ENCODE data around the gene LRRK2.
"Not testable (repeated sequence)": the region's sequence is repeated elsewhere in the genome, so short reads cannot be mapped to it uniquely, and the experiment has no call there.

The LRRK2 gene

GRCh38 chr12:40248585-40249297 lies 23.9 kb downstream of the LRRK2 start:
- no peak for DNase-seq

GRCh38 chr12:40250652-40251051 lies 25.9 kb downstream of the LRRK2 start:
- DNase-seq: not testable (repeated sequence)

- no peak for DNase-seq
These were observed 29.1 kb downstream of the LRRK2 start for GRCh38 chr12:40253936-40254335.

- no peak for DNase-seq
These were observed 29.8 kb downstream of the LRRK2 start for GRCh38 chr12:40254455-40255085.

GRCh38 chr12:40258371-40258770 lies 33.6 kb downstream of the LRRK2 start:
- no peak for DNase-seq

GRCh38 chr12:40261937-40262336 lies 37.1 kb downstream of the LRRK2 start:
- DNase-seq: peak in 2 of 4 experiments; percentile 46 to 49

- no peak for DNase-seq
These were observed 37.9 kb downstream of the LRRK2 start for GRCh38 chr12:40262657-40263056.

- DNase-seq: peak in 3 of 4 experiments; percentile 8 to 39 (median 35)
These were observed 39.0 kb downstream of the LRRK2 start for GRCh38 chr12:40263616-40264409.

- DNase-seq: no peak
These were observed 47.3 kb downstream of the LRRK2 start for GRCh38 chr12:40271981-40272664.

GRCh38 chr12:40281791-40282364 lies 57.1 kb downstream of the LRRK2 start:
- no peak for DNase-seq

- DNase-seq: no peak
These were observed 61.8 kb downstream of the LRRK2 start for GRCh38 chr12:40286583-40286982.

- DNase-seq: no peak
These were observed 62.7 kb downstream of the LRRK2 start for GRCh38 chr12:40287369-40287975.

GRCh38 chr12:40292788-40293429 lies 68.1 kb downstream of the LRRK2 start:
- no peak for DNase-seq

GRCh38 chr12:40298341-40298740 lies 73.5 kb downstream of the LRRK2 start:
- no peak for DNase-seq

- DNase-seq: peak in 3 of 4 experiments; percentile 18 to 37 (median 21)
These were observed 75.7 kb downstream of the LRRK2 start for GRCh38 chr12:40300490-40300889.

GRCh38 chr12:40309001-40309400 lies 84.2 kb downstream of the LRRK2 start:
- DNase-seq: no peak

- DNase-seq: no peak
These were observed 85.4 kb downstream of the LRRK2 start for GRCh38 chr12:40310211-40310610.

GRCh38 chr12:40312196-40312595 lies 87.4 kb downstream of the LRRK2 start:
- DNase-seq: no peak

GRCh38 chr12:40312982-40313576 lies 88.3 kb downstream of the LRRK2 start:
- peak; percentile 27 to 58 (median 44) for DNase-seq

GRCh38 chr12:40313928-40314327 lies 89.1 kb downstream of the LRRK2 start:
- peak in 2 of 4 experiments; percentile 18 to 26 for DNase-seq

- no peak for DNase-seq
These were observed 90.1 kb downstream of the LRRK2 start for GRCh38 chr12:40314927-40315326.
